ENCODE results near the gene VTN.

VTN gene

DNA sequence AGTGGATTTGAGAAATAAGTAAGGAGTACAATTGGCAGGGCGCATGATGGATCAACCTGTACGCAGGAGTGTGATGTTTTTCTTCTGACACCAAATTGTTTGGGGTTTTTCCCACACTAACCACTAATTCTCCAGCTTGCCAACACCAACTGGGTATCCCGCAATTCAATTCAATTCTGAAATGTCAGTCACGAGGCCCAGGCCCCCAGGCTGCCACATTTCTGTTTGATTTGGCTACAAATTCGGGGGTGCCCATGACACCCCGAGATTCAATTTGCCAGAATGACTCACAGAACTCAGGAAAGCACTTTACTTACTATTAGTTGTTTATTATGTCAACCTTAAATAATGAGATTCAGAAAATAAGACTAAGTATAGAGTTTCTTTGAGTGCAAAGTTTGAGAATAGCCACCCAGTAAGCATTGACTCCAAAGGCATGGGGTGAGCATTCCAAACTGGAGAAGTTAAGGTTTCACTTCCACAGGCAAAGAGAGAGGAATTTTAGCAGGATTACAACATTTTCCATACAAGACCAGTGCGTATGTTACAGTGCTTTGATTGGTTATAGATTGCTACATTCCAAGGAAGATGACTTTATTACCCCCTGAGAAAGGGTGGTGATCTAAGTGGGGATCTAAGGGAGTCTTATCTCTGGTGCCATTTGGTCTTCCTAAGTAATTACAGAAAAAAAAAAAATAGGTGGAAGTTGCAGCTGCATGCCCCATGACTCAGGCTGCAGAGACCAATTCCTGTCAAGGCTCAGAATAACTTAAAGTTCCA is 24.4 kb upstream of the VTN start:
- DNase-seq, result no peak

GRCh38 chr17:28392491-28392890 is 22.4 kb upstream of the VTN start:
- DNase-seq, result no peak

DNA sequence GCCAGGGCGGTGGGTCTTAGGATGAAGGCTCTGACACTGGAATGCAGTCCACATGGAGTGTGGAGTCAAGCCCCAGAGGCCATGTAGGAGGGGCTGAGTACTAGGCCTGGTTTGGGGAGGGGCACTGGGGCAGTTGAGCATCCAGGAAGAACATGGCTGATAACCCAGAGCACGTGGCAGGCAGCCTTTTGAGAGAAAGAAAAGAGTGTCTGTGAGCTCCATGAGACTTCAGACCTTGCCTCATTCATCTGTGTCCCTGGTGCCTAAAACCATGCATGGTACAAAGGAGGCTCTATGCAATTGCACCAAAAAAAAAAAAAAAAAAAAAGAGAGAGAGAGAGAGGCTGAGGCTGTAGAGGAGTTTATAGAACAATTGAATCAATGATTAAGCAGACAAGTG is 21.3 kb upstream of the VTN start:
- DNase-seq, result no peak

DNA sequence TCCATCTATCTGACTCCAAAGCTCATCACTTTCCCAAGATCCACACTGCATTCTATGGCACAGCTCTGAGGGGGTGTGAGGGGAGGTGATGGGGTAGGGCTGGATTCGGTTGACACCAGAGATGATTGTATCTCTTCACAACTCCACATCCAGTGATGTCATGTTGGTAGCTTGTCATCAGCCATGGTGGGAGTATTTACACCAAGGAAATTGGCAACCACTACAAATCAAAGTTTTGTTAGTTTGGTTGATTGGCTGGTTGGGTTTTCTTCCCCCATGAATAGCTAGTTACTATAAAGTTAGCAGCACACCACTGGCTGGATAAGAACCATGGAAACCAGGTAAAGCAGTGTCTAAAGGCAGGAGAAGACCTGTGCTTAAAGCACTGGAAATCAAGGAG is 20.9 kb upstream of the VTN start:
- DNase-seq, result no peak

DNA sequence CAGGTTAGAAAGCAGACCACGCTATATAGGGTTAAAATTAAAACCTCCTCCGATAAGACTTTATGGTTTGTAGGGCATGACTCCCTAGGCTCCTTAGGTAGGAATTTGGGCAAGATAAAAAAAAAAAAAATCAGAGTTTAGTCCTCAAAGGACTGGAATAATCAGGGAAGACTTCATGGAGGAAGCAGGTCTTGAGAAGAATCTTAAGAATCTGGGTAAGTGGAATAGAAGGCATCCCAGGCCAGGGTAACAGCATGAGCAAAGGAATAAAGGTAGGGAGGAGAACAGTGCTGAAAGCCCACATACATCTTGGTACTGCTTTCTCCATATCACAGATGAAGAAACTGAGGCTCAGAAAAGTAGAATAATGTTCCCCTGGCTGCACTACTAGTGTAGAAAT is 20.5 kb upstream of the VTN start:
- no peak for DNase-seq

DNA sequence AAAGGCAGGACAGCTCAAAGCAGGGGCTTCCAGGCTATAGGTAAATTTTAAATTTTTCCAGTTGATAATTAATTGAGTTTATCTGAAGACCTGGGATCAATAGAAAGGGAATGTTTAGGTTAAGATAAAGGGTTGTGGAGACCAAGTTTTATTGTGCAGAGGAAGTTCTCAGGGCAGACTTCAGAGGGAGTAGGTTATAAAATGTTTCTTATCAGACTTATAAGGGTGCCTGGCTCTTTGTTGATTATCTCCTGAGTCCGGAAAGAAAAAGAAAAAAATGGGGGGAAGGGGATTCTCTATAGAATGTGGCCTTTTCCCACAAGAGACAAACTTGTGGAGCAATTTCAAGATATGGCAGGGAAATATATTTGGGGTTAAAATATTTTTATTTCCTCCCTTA is 20.0 kb upstream of the VTN start:
- DNase-seq, result no peak

DNA sequence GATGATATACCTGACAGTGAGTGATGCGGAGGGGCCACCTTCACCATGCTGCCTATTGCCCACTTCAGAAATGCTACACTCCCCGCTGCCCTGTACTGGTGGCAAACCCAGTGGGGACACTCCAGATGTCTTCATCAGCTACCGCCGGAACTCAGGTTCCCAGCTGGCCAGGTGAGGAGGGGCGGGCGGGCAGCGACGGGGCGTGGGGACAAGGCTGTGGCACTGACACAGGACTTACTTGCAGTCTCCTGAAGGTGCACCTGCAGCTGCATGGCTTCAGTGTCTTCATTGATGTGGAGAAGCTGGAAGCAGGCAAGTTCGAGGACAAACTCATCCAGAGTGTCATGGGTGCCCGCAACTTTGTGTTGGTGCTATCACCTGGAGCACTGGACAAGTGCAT is 18.0 kb upstream of the VTN start:
- no peak for DNase-seq

- DNase-seq, result no peak
Observed at GRCh38 chr17:28386391-28386790, 16.3 kb upstream of the VTN start.

- peak; percentile 51 for DNase-seq
Observed at GRCh38 chr17:28385406-28385805, 15.3 kb upstream of the VTN start.

DNA sequence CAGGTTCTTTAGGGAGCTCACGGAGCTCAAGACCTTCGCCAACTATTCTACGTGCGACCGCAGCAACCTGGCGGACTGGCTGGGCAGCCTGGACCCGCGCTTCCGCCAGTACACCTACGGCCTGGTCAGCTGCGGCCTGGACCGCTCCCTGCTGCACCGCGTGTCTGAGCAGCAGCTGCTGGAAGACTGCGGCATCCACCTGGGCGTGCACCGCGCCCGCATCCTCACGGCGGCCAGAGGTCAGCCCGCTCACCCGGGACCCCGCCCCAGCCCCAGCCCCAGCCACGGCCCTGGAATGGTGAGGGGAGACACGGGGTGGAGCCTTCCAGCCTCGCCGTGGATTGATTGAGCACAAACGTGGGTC is 14.9 kb upstream of the VTN start:
- peak; percentile 29 for DNase-seq

DNA sequence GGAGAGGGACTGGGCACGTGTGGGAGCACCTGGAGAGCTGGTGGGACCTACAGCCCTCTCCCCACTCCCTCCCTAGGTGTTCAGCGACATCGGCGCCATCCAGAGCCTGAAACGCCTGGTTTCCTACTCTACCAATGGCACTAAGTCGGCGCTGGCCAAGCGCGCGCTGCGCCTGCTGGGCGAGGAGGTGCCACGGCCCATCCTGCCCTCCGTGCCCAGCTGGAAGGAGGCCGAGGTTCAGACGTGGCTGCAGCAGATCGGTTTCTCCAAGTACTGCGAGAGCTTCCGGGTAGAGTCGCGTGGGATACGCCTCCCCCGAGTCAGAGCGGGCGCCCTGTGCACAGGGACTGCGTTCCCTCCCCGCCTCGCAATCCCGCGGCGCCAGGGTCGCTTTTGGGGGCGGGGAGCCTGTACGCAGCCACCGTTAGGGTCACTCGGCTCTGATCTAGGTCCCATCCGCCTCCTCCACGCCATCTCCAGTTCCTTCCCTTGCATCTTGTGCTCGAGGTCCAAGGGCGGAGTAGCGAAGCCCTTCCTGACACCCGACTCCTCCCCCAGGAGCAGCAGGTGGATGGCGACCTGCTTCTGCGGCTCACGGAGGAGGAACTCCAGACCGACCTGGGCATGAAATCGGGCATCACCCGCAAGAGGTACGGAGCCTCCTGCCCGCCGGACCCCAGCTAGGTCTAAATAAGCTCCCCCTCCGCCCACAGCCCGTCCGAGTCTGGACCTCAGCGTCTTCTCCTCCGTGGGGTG is 14.4 kb upstream of the VTN start:
- DNase-seq, result peak; percentile 79

DNA sequence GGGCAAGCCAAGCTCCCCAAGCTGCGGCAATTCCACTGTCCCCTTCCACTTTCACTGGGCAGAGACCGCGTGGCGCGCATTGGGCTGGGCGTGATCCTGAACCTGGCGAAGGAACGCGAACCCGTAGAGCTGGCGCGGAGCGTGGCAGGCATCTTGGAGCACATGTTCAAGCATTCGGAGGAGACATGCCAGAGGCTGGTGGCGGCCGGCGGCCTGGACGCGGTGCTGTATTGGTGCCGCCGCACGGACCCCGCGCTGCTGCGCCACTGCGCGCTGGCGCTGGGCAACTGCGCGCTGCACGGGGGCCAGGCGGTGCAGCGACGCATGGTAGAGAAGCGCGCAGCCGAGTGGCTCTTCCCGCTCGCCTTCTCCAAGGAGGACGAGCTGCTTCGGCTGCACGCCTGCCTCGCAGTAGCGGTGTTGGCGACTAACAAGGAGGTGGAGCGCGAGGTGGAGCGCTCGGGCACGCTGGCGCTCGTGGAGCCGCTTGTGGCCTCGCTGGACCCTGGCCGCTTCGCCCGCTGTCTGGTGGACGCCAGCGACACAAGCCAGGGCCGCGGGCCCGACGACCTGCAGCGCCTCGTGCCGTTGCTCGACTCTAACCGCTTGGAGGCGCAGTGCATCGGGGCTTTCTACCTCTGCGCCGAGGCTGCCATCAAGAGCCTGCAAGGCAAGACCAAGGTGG is 11.2 kb upstream of the VTN start:
- DNase-seq, result peak; percentile 50

DNA sequence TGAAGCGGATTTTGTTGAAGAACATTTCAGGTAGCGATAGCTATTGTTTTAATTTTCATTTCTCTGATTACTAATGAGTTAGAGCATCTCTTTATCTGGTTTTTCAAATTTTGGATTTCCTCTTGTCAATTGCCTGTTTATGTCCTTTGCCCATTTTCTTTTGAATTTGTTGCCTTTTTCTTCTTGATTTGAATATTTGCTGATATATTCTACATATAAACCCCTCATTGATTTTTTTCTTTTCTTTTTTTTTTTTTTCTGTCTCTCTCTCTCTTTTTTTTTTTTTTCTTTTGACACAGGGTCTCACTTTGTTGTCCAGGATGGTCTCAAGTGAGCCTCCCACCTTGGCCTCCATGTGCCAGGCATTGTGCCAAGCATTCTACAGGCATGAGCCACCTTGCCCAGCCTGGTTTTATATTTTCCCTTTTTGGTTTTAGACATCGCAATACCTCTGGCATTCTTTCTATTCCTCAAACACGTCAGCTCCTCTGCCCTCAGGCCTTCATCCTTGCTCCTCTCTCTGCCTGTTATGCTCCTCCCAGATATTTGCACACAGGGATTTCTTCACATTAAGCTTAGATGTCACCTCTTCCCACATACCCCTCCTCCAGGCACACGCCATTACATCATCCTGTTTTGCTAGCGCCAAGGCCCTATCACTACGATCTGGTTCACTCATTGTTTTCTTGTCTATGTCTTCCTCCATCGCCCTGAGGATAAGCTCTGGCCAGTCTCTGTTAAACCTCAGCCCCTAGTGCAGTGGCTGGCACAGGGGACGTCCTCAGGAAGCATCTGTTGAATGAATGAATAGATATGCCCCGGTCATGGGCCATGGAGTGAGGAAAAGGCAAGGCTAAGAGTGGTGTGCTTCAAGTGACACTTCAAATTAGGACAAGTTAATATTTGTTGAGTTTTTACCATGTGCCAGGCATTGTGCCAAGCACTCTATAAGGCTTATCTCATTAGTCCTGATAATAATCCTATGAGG is 10.0 kb upstream of the VTN start:
- DNase-seq, result no peak

DNA sequence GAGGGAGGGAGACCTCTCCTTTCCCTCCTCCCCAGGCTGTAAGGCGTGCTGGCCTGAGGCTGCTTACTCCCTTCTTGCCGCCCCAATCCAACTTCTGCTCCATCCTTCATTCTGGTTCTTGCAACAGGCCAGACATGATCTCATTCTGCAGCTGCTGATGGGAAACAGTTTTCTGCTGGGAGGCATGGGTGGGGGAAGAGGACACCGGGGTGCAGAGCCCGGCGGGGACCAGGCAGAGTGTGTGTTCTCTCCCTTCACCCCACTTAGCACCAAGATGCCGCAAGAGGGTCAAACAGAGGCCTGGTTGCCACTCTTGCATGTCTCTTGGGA is 2.8 kb upstream of the VTN start:
- no peak for DNase-seq

GRCh38 chr17:28372203-28372944 is 2.3 kb upstream of the VTN start:
- DNase-seq, result peak; percentile 58

DNA sequence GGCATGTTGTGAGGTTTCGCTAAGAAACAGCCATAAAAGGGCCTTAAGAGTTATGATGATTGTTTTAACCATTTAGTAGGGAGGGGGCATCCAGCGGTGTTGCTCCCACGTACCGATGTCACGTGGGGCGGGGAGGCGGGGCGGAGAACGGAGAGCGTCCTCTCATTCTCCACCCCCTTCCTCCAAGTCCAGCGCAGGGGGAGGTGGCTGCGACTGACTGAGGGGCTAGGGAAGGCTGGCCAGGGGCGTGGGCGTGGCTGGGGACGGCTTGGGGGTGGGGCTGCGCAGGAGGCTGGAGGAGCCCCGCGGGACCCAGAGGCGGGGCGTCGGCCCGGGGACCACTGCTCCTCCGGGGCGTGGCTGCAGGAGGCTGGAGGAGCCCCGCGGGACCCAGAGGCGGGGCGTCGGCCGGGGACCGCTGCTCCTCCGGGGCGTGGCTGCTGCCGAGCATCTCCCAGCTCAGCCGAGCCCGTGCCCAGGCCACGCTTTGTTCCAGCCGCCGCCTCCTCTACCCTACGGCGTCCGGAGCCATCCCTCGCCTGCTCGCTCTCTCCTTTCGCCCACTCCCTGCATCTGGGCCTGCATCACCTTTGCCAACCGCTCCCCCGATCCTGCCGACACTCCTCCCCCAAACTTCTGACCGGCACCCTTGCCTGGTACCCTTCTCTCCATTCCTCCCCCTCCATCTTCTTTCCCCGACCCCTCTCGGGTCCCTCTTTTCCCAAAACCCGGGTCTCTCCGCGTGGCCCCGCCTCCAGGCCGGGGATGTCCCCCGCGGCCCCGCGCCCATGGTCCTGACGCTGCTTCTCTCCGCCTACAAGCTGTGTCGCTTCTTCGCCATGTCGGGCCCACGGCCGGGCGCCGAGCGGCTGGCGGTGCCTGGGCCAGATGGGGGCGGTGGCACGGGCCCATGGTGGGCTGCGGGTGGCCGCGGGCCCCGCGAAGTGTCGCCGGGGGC is 1.4 kb upstream of the VTN start, which contains the start of gene SARM1:
SARM1 (plus strand) TSS at position 450 of the 958 bp plus-strand sequence; CDS start at position 789, 339 bp downstream.
- peak; percentile 94 for DNase-seq

GRCh38 chr17:28370744-28371103 is 617 bp upstream of the VTN start:
- no peak for DNase-seq

DNA sequence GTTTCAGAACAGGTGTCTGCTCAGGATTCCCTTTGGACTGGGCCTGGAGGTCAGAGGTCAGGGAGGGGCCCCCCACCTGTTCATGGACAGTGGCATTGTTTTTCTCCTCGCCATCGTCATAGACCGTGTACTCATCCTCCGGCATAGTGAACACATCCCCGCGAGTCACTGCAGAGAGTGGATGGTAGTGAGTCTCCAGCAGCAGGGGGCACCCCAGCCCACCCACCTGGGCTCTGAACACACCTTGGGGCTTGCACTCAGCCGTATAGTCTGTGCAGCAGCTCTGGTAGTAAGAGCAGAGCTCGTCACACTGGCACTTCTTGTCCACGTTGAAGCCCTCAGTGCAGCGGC is 448 bp downstream of the VTN start:
- no peak for DNase-seq

GRCh38 chr17:28368915-28369683 is 1.0 kb downstream of the VTN start:
- no peak for DNase-seq

DNA sequence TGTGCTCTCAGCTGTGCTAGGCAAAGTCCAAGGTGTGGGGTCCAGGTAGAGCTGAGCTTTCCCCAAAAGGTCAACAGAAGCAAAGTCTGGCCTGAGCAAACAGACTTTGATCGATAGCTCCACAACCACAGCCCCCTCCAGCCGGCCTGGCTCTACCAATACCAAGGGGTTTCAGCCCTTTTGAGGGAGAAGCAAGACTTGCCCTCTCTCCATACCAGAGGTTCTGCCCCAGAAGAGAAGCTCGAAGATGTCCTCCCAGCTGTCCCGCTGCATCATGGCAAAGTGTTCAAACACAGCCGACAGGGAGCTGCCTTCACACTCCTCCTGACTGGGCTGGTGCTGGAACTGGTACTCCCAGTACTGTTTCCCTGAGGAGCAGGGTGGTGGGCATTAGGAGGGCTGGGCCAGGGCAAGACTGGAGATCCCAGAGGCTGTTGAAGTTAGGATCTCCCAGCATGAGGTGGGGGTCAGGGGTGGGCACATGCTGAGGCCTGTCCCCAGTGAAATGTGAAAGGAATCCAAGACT is 1.7 kb downstream of the VTN start:
- DNase-seq, result no peak

All from stimulated activated CD4-positive, alpha-beta T cell treated with anti-CD3 and anti-CD28 coated beads, Interleukin-15, amount 100 ng/mL, for 24 hours (primary cell).